H7 (cell line): ENCODE results near the gene AGAP9. TPM values are rescaled to one million over a fixed set of nuclear protein-coding genes. Genes with fewer than 3 reads are reported as not detected.
"Not testable (repeated sequence)": the region's sequence is repeated elsewhere in the genome, so short reads cannot be mapped to it uniquely, and the experiment has no call there.

Experiments used
- DNase-seq: peaks from one replicate; pipeline ENCODE4 v3.0.0; 2012
- H3K27me3 ChIP-seq: 2 replicates; pipeline ENCODE4 v1.6.0; 2011; ENCODE audit warnings: mild to moderate bottlenecking, low read length; ENCODE audit not compliant: control insufficient read depth, insufficient read depth
- H3K36me3 ChIP-seq: replicated peaks from 2 replicates; pipeline ENCODE4 v1.5.1; 2011; ENCODE audit warnings: low read length; ENCODE audit not compliant: control insufficient read depth, insufficient read depth
- H3K4me3 ChIP-seq: 2 replicates; pipeline ENCODE4 v1.5.1; 2011; ENCODE audit warnings: low read depth, mild to moderate bottlenecking, control low read depth, low read length, moderate library complexity; ENCODE audit not compliant: insufficient read depth
- total RNA-seq: library from RNA; depleted of rRNA; stranded (reverse); fragments of >200 nt; shearing (Covaris generic); gene quantifications from 2 replicates; pipeline ENCODE4 v1.2.3, GENCODE V29; 2014

Gene AGAP9
- total RNA-seq, 1 experiment from 2014 or later = 3.3 TPM

DNA sequence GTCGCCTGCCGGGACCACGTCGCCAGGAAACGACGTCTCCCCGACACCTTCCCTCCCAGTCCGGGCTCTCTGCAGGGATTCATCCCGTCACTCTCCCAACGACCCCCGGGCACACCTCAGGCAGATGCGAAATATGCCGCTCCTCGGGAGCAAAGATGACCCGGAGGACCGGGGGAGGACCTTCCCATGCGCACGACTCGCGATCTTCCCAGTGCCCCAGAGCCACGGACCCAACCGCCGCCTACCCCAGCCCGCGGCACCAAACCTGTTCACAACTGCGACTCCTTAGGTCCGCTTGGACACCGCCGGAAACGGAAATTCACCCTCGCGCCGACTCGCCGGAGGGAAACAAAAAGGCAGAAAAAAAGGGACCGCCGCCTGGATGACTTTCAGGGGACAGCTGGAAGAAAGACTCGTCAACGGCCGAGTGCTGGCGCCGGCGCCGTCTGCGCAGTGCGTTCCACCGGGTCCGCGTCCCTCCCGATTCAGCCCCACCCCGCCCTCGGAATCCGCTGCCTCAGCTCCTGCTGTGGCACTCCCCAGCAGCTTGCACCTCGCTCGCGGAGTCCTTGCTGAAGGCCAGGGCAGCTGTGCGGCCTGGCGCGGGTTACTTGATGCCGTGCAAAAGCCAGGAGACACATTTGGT is 29.9 kb upstream of the AGAP9 start:
- H3K27me3 ChIP-seq, H3K36me3 ChIP-seq: not testable (repeated sequence)
- peak overlapping the region; percentile 70 for H3K4me3 ChIP-seq
- peak; percentile 63 for DNase-seq

DNA sequence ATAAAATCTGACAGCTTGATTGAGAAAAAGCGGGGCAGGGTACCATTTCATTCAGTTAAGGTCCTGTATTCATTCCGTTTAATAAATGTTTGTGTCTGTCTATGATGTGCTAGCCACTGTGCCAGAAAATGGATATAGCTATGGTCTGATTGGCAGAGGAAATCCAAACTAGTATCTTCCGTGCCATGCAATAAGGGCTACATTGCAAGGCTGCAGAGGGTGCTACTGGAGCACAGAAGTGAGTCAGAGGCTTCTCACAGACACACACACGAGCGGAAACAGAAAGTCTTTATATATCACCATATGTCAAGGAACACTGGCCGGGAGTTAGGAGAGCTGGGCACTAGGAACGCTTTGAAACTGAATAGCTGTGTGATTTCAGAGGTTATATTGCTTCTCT is 29.3 kb upstream of the AGAP9 start:
- H3K27me3 ChIP-seq, H3K36me3 ChIP-seq, DNase-seq: not testable (repeated sequence)
- H3K4me3 ChIP-seq = peak overlapping the region; percentile 70

DNA sequence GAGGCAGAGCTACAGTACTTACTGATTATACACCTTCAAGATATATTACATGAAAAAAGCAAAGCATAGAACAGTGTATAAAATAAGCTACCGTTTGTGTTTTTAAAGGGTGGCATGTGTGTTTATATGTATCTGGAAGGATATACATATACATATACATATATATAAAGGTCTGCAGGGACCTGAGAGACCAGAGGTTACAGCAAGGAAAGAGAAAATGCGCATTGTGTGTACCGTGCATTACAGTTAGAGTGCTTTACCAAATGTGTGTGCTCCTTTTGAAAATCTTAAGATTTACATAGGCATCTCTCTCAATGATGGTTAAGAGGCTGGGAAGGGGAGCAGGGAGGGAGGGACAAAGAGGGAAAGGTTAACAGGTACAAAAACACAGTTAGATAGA is 23.8 kb upstream of the AGAP9 start:
- not testable (repeated sequence) for H3K36me3 ChIP-seq, H3K27me3 ChIP-seq, H3K4me3 ChIP-seq, DNase-seq

DNA sequence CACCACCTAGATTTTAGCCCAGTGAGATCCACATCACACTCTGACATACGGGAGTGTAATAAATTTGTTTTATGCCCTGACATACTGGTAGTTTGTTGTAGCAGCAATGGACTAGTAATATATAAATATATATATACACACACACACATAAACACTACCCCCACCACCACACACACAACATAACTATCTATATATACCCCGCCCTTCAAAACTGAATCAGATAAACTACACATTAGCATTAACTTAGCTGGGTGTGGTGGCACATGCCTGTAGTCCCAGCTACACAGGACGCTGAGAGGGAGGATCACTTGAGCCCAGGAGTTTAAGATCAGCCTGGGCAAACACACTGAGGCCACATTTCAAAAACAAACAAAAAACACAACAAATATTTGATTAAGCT is 13.0 kb upstream of the AGAP9 start:
- not testable (repeated sequence) for DNase-seq, H3K27me3 ChIP-seq, H3K36me3 ChIP-seq, H3K4me3 ChIP-seq

DNA sequence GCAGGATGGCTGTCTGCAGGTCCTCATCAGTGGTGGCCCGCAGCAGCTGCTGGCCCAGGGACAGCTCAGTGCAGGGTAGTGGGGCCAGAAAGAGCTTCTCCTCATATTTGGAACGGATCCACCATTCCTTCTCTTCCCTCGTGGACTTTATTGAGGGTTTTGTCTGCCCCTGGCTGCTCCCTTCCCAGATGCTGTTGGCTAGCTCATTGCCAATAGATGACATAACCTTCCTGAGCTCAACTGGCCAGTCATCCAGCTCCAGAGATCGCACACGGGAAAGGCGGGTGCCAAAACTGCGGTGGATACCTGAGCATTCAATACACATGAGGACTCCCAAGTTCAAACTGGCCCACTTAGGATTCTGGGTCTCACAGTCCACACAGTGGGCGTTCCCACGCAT is 21.1 kb downstream of the AGAP9 start:
- DNase-seq, H3K4me3 ChIP-seq, H3K36me3 ChIP-seq, H3K27me3 ChIP-seq: not testable (repeated sequence)

DNA sequence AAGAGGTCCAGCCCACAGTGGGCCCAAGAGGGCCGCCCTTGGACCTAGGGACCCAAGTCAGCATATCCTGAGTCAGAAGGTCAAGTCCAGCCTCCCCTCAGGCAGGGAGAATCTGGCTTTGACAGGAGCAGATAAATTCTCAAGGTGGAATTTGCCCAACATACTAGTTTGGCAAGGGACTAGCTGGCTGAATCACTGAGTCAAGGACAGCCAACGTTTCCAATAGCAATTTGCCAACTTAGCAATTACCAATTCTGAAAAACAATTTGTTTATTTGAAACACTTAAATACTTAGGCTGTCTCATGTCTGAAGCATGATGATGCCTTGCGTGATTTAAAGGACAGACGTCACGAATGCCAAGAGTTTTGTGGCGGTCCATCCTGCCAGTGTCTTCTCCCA is 29.2 kb downstream of the AGAP9 start:
- H3K4me3 ChIP-seq, H3K27me3 ChIP-seq, H3K36me3 ChIP-seq, DNase-seq: not testable (repeated sequence)

DNA sequence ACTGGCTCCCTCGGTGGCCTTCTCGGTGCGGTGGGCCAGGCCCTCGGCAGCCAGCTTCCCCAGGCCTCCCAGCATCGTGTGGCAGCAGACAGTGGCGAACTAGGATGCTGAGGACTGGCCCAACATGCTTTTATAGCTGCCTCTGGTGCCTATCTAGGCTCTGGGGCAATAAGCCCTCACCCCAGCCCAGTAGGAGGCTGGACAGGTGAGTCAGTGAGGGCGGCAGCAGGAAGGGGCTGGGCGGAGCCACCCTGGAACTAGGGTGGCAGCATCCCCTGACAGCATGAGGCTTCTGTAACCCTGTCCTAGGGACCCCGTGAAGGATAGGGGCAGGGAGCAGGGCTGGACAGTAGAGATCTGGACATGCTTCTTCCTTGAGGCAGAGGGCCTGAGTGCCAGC is 31.8 kb downstream of the AGAP9 start, which contains the start of gene FAM25G:
Gene FAM25G, minus strand, starts transcription at position 101 of the 400 bp plus-strand sequence. Its CDS starts 26 bp downstream, at position 75.
- H3K4me3 ChIP-seq, DNase-seq, H3K36me3 ChIP-seq, H3K27me3 ChIP-seq: not testable (repeated sequence)

DNA sequence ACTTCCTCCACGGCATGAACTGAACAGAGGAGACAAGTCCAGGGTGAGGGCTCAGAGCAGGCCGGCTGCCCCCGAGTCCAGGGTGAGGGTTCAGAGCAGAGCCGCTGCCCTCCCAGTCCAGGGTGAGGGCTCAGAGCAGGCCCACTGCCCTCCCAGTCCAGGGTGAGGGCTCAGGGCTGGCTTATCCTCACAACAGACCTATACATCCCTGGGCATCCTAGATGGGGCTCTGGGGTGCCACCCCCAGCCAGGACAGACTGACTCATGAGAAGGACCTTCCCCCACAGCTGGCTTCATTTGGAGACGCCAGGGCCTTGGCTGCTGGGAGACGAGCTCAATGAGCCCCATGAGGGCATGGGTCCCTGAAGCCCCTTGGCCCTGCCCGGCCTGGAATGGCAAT is 33.8 kb downstream of the AGAP9 start:
- H3K27me3 ChIP-seq, H3K4me3 ChIP-seq, DNase-seq, H3K36me3 ChIP-seq: not testable (repeated sequence)

DNA sequence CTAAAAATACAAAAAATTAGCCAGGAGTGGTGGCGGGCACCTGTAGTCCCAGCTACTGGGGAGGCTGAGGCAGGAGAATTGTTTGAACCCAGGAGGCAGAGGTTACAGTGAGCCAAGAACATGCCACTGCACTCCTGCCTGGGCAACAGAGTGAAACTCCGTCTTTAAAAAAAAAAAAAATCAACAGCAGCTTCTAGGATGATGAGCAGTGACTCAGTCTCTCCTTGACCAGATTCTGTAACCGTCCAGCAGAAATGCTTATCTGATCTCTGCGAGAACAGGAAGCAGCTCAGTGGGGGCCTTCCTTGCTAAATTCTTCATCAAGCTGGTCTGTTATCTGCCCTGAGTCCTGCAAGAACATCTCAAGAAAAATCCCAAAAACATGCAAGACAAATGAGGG is 37.5 kb downstream of the AGAP9 start:
- not testable (repeated sequence) for DNase-seq, H3K4me3 ChIP-seq, H3K36me3 ChIP-seq, H3K27me3 ChIP-seq

DNA sequence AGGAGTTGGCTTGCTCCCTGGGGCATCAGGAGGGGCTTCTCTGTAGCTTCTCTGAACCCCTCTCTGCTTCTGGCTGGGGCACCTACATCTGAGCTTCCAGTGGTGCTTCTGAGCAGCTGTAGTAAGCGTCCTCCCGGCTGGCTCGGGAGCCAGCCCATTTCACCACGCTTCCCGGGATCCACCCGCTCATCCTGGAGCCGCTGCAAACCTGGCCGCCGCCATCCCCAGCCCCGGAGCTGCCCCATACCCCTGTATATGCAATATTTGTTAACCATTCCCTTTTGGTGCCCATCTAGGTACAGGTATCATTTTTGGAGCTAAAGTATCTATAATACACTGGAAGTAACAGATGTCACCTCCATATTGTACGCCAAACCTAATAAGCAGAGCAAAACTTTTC is 38.7 kb downstream of the AGAP9 start:
- H3K27me3 ChIP-seq, H3K36me3 ChIP-seq, H3K4me3 ChIP-seq, DNase-seq: not testable (repeated sequence)

DNA sequence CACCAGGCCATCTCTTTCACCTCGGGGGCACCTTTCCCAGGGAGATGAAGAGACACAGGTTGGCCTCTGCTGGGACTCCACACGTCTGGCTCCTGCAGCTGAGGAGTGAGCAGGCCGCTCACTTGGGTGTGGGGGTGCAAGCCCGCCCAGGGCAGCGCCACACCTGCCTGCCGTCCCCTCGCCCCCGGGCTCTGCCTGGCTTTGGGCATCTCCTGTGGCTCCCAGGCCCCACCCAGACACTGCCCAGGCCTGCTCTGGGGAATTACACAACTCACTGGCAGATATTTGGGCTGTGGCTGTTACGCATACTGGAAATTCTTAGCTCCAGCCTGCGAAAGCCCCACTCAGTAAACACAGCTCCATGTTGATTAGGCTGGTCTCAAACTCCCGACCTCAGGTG is 39.5 kb downstream of the AGAP9 start, which contains the start of gene ANXA8:
Gene ANXA8, minus strand, starts transcription at position 193 of the 400 bp plus-strand sequence. Its CDS starts 182 bp downstream, at position 11.
- DNase-seq, H3K36me3 ChIP-seq, H3K27me3 ChIP-seq, H3K4me3 ChIP-seq: not testable (repeated sequence)

DNA sequence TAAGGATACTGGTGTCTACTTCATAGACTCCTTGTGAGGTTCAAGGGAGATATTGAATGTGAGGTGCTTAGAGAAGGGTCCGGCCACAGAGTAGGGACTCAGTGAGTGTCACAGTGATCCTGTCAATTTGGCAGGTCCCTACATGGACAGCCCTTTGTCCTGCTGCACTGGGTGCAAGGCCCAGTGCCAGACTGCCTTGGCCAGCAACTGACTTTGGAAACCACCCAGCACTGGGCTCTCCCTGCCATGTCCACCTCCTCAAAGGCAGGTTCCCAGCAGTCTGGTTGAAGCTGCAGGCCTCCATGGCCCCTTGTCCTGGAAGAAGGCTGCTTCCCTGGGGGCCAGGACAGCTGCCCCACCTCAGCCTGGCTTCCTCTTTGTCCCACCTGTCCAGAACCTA is 41.1 kb downstream of the AGAP9 start:
- DNase-seq, H3K36me3 ChIP-seq, H3K4me3 ChIP-seq, H3K27me3 ChIP-seq: not testable (repeated sequence)

DNA sequence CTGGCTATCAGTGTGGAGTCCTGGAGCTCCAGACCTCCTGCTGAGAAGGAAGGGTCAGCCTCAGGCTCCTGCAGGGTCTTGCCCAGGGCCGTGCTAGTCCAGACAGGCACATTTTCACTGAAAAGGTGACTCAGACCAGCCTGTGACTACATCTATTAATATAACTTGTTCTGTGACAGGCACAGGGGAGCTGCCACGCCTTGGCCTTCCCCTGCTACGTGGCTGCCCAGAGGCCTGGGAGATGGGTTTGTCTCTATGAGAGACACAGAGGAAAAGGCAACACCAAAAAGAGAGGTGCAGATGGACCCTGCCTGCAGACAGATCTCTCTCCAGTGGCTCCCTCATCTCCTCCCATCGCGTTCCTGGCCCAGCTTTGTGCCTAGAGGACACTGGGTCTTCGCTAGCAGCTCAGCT is 41.7 kb downstream of the AGAP9 start:
- not testable (repeated sequence) for H3K36me3 ChIP-seq, H3K4me3 ChIP-seq, DNase-seq, H3K27me3 ChIP-seq

DNA sequence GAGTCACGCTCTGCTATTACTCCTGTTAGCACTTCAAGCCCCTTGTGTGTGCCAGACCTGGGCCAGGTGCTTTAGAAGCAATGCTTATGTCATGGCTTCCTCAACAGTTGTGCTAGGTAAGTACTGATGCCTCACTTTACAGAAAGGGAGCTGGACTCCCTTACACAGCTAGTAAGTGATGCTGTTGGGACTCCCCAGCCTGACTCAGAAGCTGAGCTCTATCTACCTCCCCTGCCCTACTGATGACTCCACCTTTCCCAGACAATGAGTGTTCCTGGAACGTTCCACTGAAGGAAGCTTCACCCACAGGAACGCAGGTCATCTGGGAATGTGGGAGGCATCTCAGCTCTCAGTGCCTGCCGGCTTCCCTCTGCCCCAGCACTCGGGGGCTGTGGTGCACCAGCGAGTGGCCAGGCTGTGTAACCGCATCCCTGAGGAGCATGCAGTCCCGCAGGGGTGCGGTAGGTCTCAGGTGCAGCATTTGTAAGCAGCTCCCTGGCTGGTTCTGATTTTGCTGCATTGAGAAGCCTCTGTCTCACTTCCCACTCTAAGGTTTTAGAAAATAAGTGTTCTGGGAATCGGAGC is 42.2 kb downstream of the AGAP9 start:
- H3K27me3 ChIP-seq, DNase-seq, H3K36me3 ChIP-seq, H3K4me3 ChIP-seq: not testable (repeated sequence)

DNA sequence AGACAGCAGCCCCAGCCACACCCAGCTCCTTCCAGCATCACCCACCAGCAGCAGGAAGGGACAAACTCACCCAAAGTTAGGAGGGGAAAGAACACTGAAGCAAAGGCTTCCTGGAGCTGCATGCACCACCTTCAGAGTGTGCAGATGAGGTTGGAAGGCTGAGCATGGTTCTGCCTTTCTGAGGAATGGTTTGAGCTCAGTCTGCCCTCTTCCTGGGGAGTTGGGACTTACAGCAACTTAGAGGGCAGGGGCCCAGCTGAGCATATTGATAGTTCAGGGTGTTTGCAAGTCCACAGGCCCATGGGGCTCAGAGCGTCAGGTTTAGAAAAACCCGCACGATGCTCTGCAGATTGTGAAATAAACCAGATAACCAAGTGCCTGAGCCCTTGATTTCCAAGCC is 43.3 kb downstream of the AGAP9 start:
- DNase-seq, H3K27me3 ChIP-seq, H3K4me3 ChIP-seq, H3K36me3 ChIP-seq: not testable (repeated sequence)
